GM19452 (cell line): Measurements from ENCODE around the gene CDX1.

Experiments used
- ATAC-seq: cut with Tn5 transposase; IDR thresholded peaks from one replicate; pipeline ENCODE4 v1.9.1; 2021; ENCODE audit not compliant: unreplicated experiment

Gene CDX1

GRCh38 chr5:150144879-150145278 is 21.7 kb upstream of the CDX1 start:
- ATAC-seq = no peak

GRCh38 chr5:150146235-150146634 is 20.3 kb upstream of the CDX1 start:
- no peak for ATAC-seq

GRCh38 chr5:150146862-150147601 is 19.5 kb upstream of the CDX1 start:
- no peak for ATAC-seq

- no peak for ATAC-seq
Measured at GRCh38 chr5:150147670-150148069, 18.9 kb upstream of the CDX1 start.

- ATAC-seq = no peak
Measured at GRCh38 chr5:150148117-150148927, 18.3 kb upstream of the CDX1 start.

GRCh38 chr5:150149618-150150017 is 17.0 kb upstream of the CDX1 start:
- no peak for ATAC-seq

- no peak for ATAC-seq
Measured at GRCh38 chr5:150152636-150153462, 13.7 kb upstream of the CDX1 start.

GRCh38 chr5:150153483-150153882 is 13.1 kb upstream of the CDX1 start:
- no peak for ATAC-seq

- no peak for ATAC-seq
Measured at GRCh38 chr5:150153957-150154617, 12.5 kb upstream of the CDX1 start.

- ATAC-seq = no peak
Measured at GRCh38 chr5:150154618-150155128, 11.9 kb upstream of the CDX1 start.

GRCh38 chr5:150155258-150156026 is 11.1 kb upstream of the CDX1 start, which contains the start of gene PDGFRB:
Gene PDGFRB (minus strand): TSS chr5:150155845. CDS start chr5:150137047, 18,798 bp downstream.
- ATAC-seq = peak; percentile 41

- ATAC-seq = no peak
Measured at GRCh38 chr5:150156027-150156368, 10.6 kb upstream of the CDX1 start.

GRCh38 chr5:150156540-150156939 is 10.0 kb upstream of the CDX1 start:
- ATAC-seq = no peak

GRCh38 chr5:150157168-150157567 is 9.4 kb upstream of the CDX1 start:
- no peak for ATAC-seq

- ATAC-seq = no peak
Measured at GRCh38 chr5:150158170-150158949, 8.2 kb upstream of the CDX1 start.

GRCh38 chr5:150159031-150159430 is 7.5 kb upstream of the CDX1 start:
- no peak for ATAC-seq

- ATAC-seq = no peak
Measured at GRCh38 chr5:150159741-150160179, 6.8 kb upstream of the CDX1 start.

- ATAC-seq = no peak
Measured at GRCh38 chr5:150160448-150161081, 6.0 kb upstream of the CDX1 start.
